Activated B cell treated with CpG ODN at 0.5 μM for 24 hours (primary cell): ENCODE measurements around the gene PRKAG2. TPM values are rescaled to one million over a fixed set of nuclear protein-coding genes. Genes with fewer than 3 reads are reported as not detected.

Experiments used
- ATAC-seq: fragments of 200-7000 bp; cut with Tn5 transposase; one replicate; pipeline ENCODE4 v1.10.0; 2021; ENCODE audit warnings: low read depth, mild to moderate bottlenecking, moderate library complexity
- CTCF ChIA-PET: fragments of 350-600 bp; sonication (Branson Sonifier 250); formaldehyde crosslinking; loops from one replicate; lab custom pipeline; 2021; ENCODE audit warnings: antibody characterized with exemption; lab: Charles Lee
- POLR2A ChIA-PET: fragments of 350-600 bp; sonication (Branson Sonifier 250); formaldehyde crosslinking; loops from one replicate; lab custom pipeline; 2021; ENCODE audit warnings: antibody characterized with exemption; lab: Charles Lee
- DNase-seq: peaks from one replicate; pipeline ENCODE4 v3.0.0; 2022
- H3K27ac Mint-ChIP-seq: one replicate; pipeline ENCODE4 v1.8.0; 2020; ENCODE audit warnings: mixed read lengths
- H3K27me3 Mint-ChIP-seq: one replicate; pipeline ENCODE4 v1.8.0; 2021; ENCODE audit warnings: mixed read lengths
- H3K36me3 Mint-ChIP-seq: one replicate; pipeline ENCODE4 v1.8.0; 2021; ENCODE audit warnings: low read depth, mixed read lengths
- H3K4me1 Mint-ChIP-seq: one replicate; pipeline ENCODE4 v1.8.0; 2021; ENCODE audit warnings: mixed read lengths
- H3K4me3 Mint-ChIP-seq: one replicate; pipeline ENCODE4 v1.8.0; 2020; ENCODE audit warnings: mild to moderate bottlenecking, mixed read lengths
- H3K9me3 Mint-ChIP-seq: one replicate; pipeline ENCODE4 v1.8.0; 2020; ENCODE audit warnings: mixed read lengths
- intact Hi-C: fragments of 100-400 bp; cut with micrococcal nuclease; formaldehyde crosslinking; loops from one replicate; pipeline ENCODE4 v1.15.1; 2024
- total RNA-seq: library from RNA; stranded (reverse); gene quantifications from 2 replicates; pipeline ENCODE4 v1.2.3, GENCODE V29; 2022
- TF ChIP-seq, protein P1 (sequence below): fragments of 200-600 bp; IDR thresholded peaks from one replicate; pipeline ENCODE4 v1.8.0; 2022; ENCODE audit warnings: antibody characterized with exemption, mild to moderate bottlenecking

The PRKAG2 gene
- total RNA-seq, 1 donor from 2014 or later: 19.7 TPM

- H3K27me3 Mint-ChIP-seq: no peaks in the 10 kb centered on the region
- DNase-seq (no peak), ATAC-seq (no peak)
- H3K27ac Mint-ChIP-seq: no peak overlapping the region
- intact Hi-C loops: no loop called here
- TF ChIP-seq, protein P1, sequence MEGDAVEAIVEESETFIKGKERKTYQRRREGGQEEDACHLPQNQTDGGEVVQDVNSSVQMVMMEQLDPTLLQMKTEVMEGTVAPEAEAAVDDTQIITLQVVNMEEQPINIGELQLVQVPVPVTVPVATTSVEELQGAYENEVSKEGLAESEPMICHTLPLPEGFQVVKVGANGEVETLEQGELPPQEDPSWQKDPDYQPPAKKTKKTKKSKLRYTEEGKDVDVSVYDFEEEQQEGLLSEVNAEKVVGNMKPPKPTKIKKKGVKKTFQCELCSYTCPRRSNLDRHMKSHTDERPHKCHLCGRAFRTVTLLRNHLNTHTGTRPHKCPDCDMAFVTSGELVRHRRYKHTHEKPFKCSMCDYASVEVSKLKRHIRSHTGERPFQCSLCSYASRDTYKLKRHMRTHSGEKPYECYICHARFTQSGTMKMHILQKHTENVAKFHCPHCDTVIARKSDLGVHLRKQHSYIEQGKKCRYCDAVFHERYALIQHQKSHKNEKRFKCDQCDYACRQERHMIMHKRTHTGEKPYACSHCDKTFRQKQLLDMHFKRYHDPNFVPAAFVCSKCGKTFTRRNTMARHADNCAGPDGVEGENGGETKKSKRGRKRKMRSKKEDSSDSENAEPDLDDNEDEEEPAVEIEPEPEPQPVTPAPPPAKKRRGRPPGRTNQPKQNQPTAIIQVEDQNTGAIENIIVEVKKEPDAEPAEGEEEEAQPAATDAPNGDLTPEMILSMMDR: no peak
- POLR2A ChIA-PET: no interaction called here
- CTCF ChIA-PET: no interaction called here
- H3K4me1 Mint-ChIP-seq: peaks cover 1% of the 10 kb centered on the region
- no peak overlapping the region for H3K4me3 Mint-ChIP-seq
- peaks cover 7% of the 10 kb centered on the region for H3K9me3 Mint-ChIP-seq
- H3K36me3 Mint-ChIP-seq: peaks cover 63% of the 10 kb centered on the region
Measured at GRCh38 chr7:151672716-151673115, 204.2 kb downstream of the PRKAG2 start.

- ATAC-seq (no peak), DNase-seq (no peak)
- Mint-ChIP-seq H3K4me3 (no peak overlapping the region), H3K27me3 (no peaks in the 10 kb centered on the region), H3K4me1 (no peaks in the 10 kb centered on the region), H3K27ac (no peak overlapping the region), H3K9me3 (peaks cover 10% of the 10 kb centered on the region), H3K36me3 (peaks cover 73% of the 10 kb centered on the region)
- POLR2A ChIA-PET: no interaction called here
- intact Hi-C loops: no loop called here
- CTCF ChIA-PET: no interaction called here
- TF ChIP-seq, protein P1: no peak
Measured at GRCh38 chr7:151671514-151671913, 205.4 kb downstream of the PRKAG2 start.

DNA sequence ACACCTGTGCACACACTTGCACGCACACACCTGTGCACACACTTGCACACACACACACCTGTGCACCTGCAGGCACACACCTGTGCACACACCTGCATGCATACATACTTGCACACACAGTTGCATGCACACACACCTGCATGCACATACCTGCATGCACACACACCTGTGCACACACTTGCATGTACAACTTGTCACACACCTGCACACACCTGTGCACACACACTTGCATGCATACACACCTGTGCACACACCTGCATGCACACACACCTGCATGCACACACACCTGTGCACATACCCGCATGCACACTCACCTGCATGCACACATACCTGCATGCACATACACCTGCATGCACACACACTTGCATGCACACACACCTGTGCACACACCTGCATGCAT is 207.2 kb downstream of the PRKAG2 start:
- no peaks in the 10 kb centered on the region for H3K27me3 Mint-ChIP-seq
- H3K27ac Mint-ChIP-seq: no peak overlapping the region
- H3K9me3 Mint-ChIP-seq: peaks cover 10% of the 10 kb centered on the region
- ChIA-PET CTCF (no interaction called here), POLR2A (no interaction called here)
- no peaks in the 10 kb centered on the region for H3K4me1 Mint-ChIP-seq
- peaks cover 72% of the 10 kb centered on the region for H3K36me3 Mint-ChIP-seq
- H3K4me3 Mint-ChIP-seq: no peak overlapping the region
- intact Hi-C loops: no loop called here
- ATAC-seq: no peak
- DNase-seq: no peak
- TF ChIP-seq, protein P1: no peak

GRCh38 chr7:151666886-151667285 is 210.0 kb downstream of the PRKAG2 start:
- ATAC-seq (no peak), DNase-seq (no peak)
- Mint-ChIP-seq H3K9me3 (peaks cover 10% of the 10 kb centered on the region), H3K4me1 (no peaks in the 10 kb centered on the region), H3K4me3 (no peak overlapping the region), H3K36me3 (peaks cover 50% of the 10 kb centered on the region), H3K27me3 (no peaks in the 10 kb centered on the region), H3K27ac (no peak overlapping the region)
- ChIA-PET POLR2A (interaction anchor here (1.5 kb wide), 1 partner anchor 11 kb away, joined by 3 read pairs; no protein-coding TSS in a partner anchor), CTCF (interaction anchor here (1.0 kb wide), 1 partner anchor 8 kb away, joined by 3 read pairs; no protein-coding TSS in a partner anchor)
- TF ChIP-seq, protein P1: no peak
- intact Hi-C loops: no loop called here

- ATAC-seq (no peak), DNase-seq (no peak)
- CTCF ChIA-PET: no interaction called here
- TF ChIP-seq, protein P1: no peak
- Mint-ChIP-seq H3K27me3 (no peaks in the 10 kb centered on the region), H3K27ac (no peak overlapping the region), H3K4me1 (no peaks in the 10 kb centered on the region), H3K4me3 (no peak overlapping the region), H3K9me3 (peaks cover 10% of the 10 kb centered on the region), H3K36me3 (peaks cover 41% of the 10 kb centered on the region)
- POLR2A ChIA-PET: no interaction called here
- intact Hi-C loops: no loop called here
Measured at GRCh38 chr7:151665368-151665767, 211.5 kb downstream of the PRKAG2 start.
